Measurements from ENCODE around the gene SPAG8.

Gene SPAG8

DNA sequence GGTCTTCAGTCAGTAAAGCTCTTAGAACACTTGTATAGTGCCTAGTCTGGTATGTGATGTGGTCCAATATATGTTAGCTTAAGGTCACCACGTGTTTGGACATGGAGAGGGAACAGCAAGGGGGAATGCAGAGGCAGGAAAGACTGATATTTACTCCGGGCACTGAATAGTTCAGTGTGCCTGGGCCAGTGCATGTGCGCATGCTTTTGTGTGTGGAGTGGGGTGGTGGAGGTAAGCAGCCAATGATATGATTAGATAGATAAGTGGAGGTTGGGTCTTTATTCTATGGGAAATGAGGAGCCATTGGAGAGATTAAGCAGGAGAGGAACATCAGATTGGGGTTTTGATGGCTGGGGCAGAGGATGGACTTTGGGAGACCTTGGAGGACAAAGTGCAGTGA, 44.1 kb upstream of the SPAG8 start:
- H3K27ac ChIP-seq = no peak overlapping the region
- TF ChIP-seq, protein P1, sequence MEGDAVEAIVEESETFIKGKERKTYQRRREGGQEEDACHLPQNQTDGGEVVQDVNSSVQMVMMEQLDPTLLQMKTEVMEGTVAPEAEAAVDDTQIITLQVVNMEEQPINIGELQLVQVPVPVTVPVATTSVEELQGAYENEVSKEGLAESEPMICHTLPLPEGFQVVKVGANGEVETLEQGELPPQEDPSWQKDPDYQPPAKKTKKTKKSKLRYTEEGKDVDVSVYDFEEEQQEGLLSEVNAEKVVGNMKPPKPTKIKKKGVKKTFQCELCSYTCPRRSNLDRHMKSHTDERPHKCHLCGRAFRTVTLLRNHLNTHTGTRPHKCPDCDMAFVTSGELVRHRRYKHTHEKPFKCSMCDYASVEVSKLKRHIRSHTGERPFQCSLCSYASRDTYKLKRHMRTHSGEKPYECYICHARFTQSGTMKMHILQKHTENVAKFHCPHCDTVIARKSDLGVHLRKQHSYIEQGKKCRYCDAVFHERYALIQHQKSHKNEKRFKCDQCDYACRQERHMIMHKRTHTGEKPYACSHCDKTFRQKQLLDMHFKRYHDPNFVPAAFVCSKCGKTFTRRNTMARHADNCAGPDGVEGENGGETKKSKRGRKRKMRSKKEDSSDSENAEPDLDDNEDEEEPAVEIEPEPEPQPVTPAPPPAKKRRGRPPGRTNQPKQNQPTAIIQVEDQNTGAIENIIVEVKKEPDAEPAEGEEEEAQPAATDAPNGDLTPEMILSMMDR (IDR thresholded peaks at IDR 0.05) = no peak
- no peak overlapping the region for H3K4me3 ChIP-seq
- DNase-seq (ENCODE audit: low spot score) = no peak

DNA sequence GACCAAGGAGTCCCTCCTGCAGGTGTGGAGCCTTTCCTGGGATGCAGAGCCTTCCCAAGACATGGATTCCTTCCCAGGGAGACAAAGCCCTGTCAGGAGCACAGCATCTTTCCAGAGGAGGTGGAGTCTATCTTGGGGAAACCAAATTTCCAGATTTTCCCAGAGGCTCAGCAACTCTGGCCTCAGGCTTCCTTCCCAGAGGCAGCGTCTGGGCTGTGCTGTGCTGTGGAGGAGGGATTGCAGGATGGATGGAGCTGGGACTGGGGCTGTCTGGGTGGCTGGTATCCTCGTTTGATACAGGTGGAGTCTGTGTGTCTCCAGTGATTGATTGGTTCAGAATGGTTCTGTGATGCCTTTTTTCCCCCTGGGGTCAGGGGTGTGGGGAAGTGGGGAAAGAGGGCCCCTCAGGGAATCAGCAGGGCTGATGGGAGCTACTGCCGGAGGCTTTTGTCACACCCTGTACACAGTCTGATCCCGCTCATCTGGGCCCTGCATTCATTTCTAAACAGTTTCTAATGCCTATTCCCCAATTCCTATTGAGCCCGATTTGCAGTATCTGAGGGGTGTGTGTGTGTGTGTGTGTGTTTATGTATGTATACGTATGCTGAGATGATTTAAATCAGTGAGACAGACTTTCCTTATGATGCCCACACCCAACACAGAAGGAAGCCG, 42.2 kb upstream of the SPAG8 start:
- Histone ChIP-seq H3K4me3 (no peak overlapping the region), H3K27ac (no peak overlapping the region)
- DNase-seq (ENCODE audit: low spot score) = peak; percentile 40
- TF ChIP-seq, protein P1 (IDR thresholded peaks at IDR 0.05) = no peak

DNA sequence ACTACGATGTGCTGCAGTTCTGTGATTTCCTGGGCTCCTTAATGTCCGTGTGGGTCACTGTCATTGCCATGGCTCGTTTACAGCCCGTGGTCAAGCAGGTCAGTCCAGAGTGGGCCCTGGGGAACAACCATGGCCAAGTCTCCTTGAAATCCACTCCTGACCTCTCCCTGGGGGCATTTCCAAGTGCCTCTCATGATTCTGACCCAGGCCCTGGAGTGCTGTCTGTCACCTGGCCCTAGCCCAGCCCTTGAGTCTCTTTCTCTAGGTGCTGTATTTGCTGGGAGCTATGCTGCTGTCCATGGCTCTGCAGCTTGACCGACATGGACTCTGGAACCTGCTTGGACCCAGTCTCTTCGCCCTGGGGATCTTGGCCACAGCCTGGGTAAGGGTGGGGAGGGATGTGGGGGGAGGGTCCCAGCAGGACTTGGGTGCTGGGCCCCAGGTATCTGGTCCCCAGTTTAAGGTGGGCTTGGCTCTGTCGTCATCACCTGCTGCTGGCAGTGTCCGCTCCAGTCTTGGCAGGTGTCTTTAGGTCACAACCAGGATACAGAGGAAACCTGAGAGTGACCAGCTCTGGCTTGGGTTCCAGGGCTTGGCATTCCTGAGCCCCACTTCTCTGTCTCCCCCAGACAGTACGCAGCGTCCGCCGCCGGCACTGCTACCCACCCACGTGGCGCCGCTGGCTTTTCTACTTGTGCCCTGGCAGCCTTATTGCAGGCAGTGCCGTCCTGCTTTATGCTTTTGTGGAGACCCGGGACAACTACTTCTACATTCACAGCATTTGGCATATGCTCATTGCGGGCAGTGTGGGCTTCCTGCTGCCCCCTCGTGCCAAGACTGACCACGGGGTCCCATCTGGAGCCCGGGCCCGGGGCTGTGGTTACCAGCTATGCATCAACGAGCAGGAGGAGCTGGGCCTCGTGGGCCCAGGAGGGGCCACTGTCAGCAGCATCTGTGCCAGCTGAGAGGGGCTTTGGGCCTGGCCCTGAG, 41.1 kb upstream of the SPAG8 start:
- TF ChIP-seq, protein P1 (IDR thresholded peaks at IDR 0.05) = no peak
- H3K4me3 ChIP-seq = no peak overlapping the region
- DNase-seq (ENCODE audit: low spot score) = peak; percentile 56
- no peak overlapping the region for H3K27ac ChIP-seq

DNA sequence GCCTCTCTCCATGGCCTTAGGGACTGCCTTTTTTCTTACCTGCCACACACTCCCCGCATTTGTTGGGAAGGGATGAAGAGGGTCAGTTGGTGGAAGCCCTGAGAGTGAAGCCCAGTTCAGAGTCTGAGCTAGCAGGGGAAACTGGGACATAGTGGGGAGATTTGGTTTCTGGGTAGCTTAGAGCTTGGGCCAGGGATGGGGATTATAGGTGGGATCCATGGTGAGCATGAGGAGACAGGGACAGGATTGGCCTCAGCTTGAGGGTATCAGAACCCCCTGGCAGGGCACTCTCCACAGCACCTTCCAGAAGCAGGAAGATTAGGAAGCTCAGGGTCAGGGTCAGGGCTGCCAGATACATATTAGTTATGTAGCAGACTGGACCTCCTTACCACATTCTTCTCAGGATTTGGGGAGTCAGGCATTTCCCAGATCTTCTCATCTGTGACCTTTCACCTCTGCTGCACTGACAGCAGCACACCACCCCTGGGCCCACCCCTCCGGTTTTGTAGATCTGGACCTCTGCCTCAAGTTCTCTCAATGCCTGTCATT, 40.3 kb upstream of the SPAG8 start:
- H3K27ac ChIP-seq = no peak overlapping the region
- TF ChIP-seq, protein P1 (IDR thresholded peaks at IDR 0.05) = no peak
- no peak overlapping the region for H3K4me3 ChIP-seq
- peak; percentile 41 for DNase-seq (ENCODE audit: low spot score)

DNA sequence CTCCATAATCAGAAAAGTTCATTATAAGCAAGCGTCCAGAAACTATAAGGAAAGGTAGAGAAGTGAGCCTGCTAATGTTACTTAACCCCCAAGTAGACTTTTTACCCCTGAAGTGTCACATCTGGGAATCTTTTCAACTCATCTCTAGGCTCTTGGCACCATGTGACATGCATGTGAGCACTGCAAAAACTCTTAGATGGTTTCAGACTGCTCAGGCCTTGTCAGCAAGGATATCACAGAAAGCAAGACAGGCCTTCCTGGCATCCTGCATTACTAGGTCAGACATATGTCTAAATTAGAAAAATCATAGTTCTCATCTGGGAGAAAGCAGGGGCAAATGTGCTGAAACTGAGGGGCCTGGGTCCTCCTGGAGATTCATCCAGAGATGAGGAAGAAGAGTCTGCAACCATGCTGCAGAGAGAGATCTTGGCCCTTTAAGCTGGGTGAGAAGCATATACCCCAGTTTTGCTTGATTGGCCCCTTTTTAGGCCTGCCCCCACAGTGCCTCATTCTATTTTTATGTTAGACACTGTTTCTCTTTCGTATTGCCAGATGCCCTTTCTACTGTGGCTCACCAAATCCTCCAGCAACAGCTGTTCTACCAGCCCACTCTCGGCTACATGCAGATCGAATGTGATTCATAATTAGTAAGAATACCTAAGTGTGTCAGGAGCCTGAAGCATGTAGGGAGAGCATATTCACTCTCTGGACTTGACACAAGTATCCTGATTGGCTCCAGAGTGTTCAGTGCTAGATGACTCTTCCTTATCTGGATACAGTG, 35.9 kb upstream of the SPAG8 start:
- no peak for DNase-seq (ENCODE audit: low spot score)
- peak overlapping the region; percentile 24 to 61 for H3K27ac ChIP-seq

More for the DNA sequence above, 35.9 kb upstream of the SPAG8 start:
- TF ChIP-seq, protein P1 (IDR thresholded peaks at IDR 0.05) = no peak
- H3K4me3 ChIP-seq = no peak overlapping the region
